Measurements from ENCODE around the gene NFYC.

The NFYC gene

DNA sequence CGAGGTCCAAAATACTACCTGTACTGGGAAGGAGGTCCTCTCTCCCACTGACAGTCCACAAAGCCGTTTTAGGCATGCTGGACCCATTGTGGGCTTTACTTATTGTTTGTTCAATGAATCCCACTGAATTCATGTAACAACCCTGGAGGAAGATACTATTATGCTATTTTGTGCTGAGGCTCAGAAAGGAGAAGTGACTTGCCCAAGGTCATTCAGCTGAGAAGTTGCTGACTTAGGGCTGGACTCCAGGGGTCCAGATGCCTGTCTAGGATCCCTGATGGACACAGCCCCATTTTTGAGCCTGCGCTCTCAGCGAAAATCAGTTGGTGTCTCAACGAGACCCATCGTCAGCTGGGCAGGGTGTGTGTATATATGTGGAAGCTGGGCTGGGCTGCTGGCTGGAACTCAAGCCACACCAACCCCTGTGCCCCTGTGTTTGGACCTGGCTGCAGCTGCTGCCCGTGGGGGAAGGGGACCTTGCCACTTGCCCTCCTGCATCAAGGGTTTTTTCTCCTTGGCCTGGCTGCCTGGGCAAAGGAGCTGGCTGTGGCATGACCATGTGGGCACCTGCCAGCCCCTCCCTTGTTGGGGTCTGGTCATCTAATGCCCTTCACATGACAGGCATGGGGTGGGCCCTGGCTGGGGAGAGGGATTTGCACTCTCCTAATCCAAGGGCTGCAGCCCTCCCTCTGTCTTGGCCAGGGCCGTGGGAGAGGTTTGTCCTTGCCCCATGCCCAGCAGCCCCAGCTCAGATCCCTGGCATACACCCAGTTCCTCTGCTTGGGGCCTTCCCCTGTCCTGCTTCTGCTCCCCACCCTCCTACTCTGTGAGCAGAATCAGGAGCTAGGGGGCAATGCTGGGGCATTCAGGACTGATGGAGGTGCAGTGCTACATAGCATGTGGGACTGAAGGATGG is 107.1 kb downstream of the NFYC start:
- TF ChIP-seq, protein P1, sequence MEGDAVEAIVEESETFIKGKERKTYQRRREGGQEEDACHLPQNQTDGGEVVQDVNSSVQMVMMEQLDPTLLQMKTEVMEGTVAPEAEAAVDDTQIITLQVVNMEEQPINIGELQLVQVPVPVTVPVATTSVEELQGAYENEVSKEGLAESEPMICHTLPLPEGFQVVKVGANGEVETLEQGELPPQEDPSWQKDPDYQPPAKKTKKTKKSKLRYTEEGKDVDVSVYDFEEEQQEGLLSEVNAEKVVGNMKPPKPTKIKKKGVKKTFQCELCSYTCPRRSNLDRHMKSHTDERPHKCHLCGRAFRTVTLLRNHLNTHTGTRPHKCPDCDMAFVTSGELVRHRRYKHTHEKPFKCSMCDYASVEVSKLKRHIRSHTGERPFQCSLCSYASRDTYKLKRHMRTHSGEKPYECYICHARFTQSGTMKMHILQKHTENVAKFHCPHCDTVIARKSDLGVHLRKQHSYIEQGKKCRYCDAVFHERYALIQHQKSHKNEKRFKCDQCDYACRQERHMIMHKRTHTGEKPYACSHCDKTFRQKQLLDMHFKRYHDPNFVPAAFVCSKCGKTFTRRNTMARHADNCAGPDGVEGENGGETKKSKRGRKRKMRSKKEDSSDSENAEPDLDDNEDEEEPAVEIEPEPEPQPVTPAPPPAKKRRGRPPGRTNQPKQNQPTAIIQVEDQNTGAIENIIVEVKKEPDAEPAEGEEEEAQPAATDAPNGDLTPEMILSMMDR (conservative IDR thresholded peaks at IDR 0.05; ENCODE audit: low read length): no peak
- TF ChIP-seq EZH2phosphoT487 (IDR thresholded peaks at IDR 0.05; ENCODE audit: borderline replicate concordance): no peak
- H4K20me1 ChIP-seq (ENCODE audit: insufficient read depth, low read length, poor library complexity, severe bottlenecking): no peaks in the 10 kb centered on the region
- H3K4me1 ChIP-seq (ENCODE audit: insufficient read depth, low read length, poor library complexity, severe bottlenecking): peaks cover 10% of the 10 kb centered on the region

DNA sequence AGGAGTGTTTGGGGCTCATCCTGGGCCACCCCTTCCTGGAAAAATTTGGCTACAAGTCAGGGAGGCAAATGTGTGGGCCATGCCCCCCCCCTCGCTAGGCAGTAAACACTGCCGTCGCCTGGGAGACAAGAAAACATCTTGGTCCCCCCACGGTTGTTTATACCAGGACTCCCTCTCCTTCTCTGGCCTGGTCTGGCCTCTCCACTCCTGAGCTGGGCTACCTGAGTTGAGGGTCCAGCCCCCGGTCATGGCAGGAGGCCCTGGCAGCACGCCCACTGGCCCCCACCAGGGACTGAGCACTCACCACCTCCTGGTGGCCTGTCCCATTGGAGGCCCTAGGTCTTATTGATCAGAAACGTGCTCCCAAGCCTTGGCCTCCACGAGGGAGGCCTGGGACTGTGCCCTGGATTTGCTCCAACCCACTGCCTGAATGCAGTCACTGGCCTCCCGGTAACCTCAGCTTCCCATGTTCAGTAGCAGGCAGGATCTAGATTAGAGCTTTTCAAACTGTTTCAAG is 107.9 kb downstream of the NFYC start:
- H3F3A ChIP-seq (ENCODE audit: low read depth): no peaks in the 10 kb centered on the region
- no peak overlapping the region for H3K9ac ChIP-seq (ENCODE audit: low read depth, low read length, poor library complexity, severe bottlenecking)
- H3K4me3 ChIP-seq (ENCODE audit: low read length, poor library complexity, severe bottlenecking): no peak overlapping the region
- no peaks in the 10 kb centered on the region for H3K9me3 ChIP-seq (ENCODE audit: insufficient read depth, low read depth, low read length)
- H3K36me3 ChIP-seq (ENCODE audit: insufficient read depth, low read length): no peaks in the 10 kb centered on the region
- H3K27me3 ChIP-seq (ENCODE audit: insufficient read depth, low read length, poor library complexity, severe bottlenecking): no peaks in the 10 kb centered on the region
- H3K4me2 ChIP-seq (ENCODE audit: low read depth, low read length, poor library complexity, severe bottlenecking): no peak overlapping the region
- no peaks in the 10 kb centered on the region for H3K79me2 ChIP-seq (ENCODE audit: insufficient read depth, low read length)
- TF ChIP-seq EZH2phosphoT487 (IDR thresholded peaks at IDR 0.05; ENCODE audit: borderline replicate concordance): no peak
- TF ChIP-seq, protein P1 (conservative IDR thresholded peaks at IDR 0.05; ENCODE audit: low read length): no peak
- no peaks in the 10 kb centered on the region for H3K9me2 ChIP-seq (replicated peaks; ENCODE audit: low read depth, low read length)
- no peak overlapping the region for H2AFZ ChIP-seq (ENCODE audit: low read length)
- H3K4me1 ChIP-seq (ENCODE audit: insufficient read depth, low read length, poor library complexity, severe bottlenecking): peaks cover 10% of the 10 kb centered on the region
- no peaks in the 10 kb centered on the region for H4K20me1 ChIP-seq (ENCODE audit: insufficient read depth, low read length, poor library complexity, severe bottlenecking)

More for the DNA sequence above, 107.1 kb downstream of the NFYC start:
- Histone ChIP-seq H3K36me3 (ENCODE audit: insufficient read depth, low read length) (no peaks in the 10 kb centered on the region), H3K9me3 (ENCODE audit: insufficient read depth, low read depth, low read length) (no peaks in the 10 kb centered on the region), H3K9me2 (replicated peaks; ENCODE audit: low read depth, low read length) (no peaks in the 10 kb centered on the region), H2AFZ (ENCODE audit: low read length) (no peak overlapping the region), H3K9ac (ENCODE audit: low read depth, low read length, poor library complexity, severe bottlenecking) (no peak overlapping the region), H3F3A (ENCODE audit: low read depth) (no peaks in the 10 kb centered on the region), H3K4me3 (ENCODE audit: low read length, poor library complexity, severe bottlenecking) (no peak overlapping the region), H3K79me2 (ENCODE audit: insufficient read depth, low read length) (no peaks in the 10 kb centered on the region), H3K27me3 (ENCODE audit: insufficient read depth, low read length, poor library complexity, severe bottlenecking) (no peaks in the 10 kb centered on the region), H3K4me2 (ENCODE audit: low read depth, low read length, poor library complexity, severe bottlenecking) (no peak overlapping the region)

DNA sequence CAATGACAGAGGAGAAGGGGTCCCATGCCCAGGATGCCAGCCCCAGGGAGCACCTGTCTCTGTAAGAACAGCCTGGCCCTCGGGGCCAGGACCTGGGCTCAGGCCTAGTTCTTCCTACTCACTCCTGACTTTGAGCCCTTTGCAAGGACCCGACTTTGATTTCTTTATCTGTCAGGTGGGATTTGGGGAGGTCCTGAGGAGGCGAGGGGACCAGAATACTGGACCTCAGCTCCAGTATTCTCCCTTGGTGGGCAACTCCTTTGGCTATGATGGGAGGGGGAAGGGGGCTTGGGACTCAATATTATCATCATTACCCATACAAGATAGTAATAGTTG is 110.2 kb downstream of the NFYC start:
- no peak overlapping the region for H3K4me3 ChIP-seq (ENCODE audit: low read length, poor library complexity, severe bottlenecking)
- TF ChIP-seq, protein P1 (conservative IDR thresholded peaks at IDR 0.05; ENCODE audit: low read length): no peak
- no peak for TF ChIP-seq EZH2phosphoT487 (IDR thresholded peaks at IDR 0.05; ENCODE audit: borderline replicate concordance)

More for the DNA sequence above, 110.2 kb downstream of the NFYC start:
- Histone ChIP-seq H3K9ac (ENCODE audit: low read depth, low read length, poor library complexity, severe bottlenecking) (no peak overlapping the region), H3K9me3 (ENCODE audit: insufficient read depth, low read depth, low read length) (no peaks in the 10 kb centered on the region), H3F3A (ENCODE audit: low read depth) (no peaks in the 10 kb centered on the region), H3K4me2 (ENCODE audit: low read depth, low read length, poor library complexity, severe bottlenecking) (no peak overlapping the region), H3K4me1 (ENCODE audit: insufficient read depth, low read length, poor library complexity, severe bottlenecking) (peaks cover 4% of the 10 kb centered on the region), H2AFZ (ENCODE audit: low read length) (no peak overlapping the region), H4K20me1 (ENCODE audit: insufficient read depth, low read length, poor library complexity, severe bottlenecking) (no peaks in the 10 kb centered on the region), H3K27me3 (ENCODE audit: insufficient read depth, low read length, poor library complexity, severe bottlenecking) (no peaks in the 10 kb centered on the region), H3K9me2 (replicated peaks; ENCODE audit: low read depth, low read length) (no peaks in the 10 kb centered on the region), H3K79me2 (ENCODE audit: insufficient read depth, low read length) (no peaks in the 10 kb centered on the region), H3K36me3 (ENCODE audit: insufficient read depth, low read length) (no peaks in the 10 kb centered on the region)
